COR-L47 (cell line): ENCODE measurements around the gene TSEN54.

Experiments used
- DNase-seq: peaks from one replicate; lab custom pipeline; 2025; lab: John Stamatoyannopoulos, UW

Gene TSEN54

GRCh38 chr17:75504347-75505151 is 11.8 kb upstream of the TSEN54 start:
- DNase-seq = no peak

- DNase-seq = no peak
These were observed 11.2 kb upstream of the TSEN54 start for GRCh38 chr17:75505152-75505409.

GRCh38 chr17:75505640-75506039 is 10.7 kb upstream of the TSEN54 start:
- DNase-seq = no peak

- no peak for DNase-seq
These were observed 10.2 kb upstream of the TSEN54 start for GRCh38 chr17:75506134-75506533.

GRCh38 chr17:75506888-75507287 is 9.4 kb upstream of the TSEN54 start:
- DNase-seq = no peak

- DNase-seq = no peak
These were observed 8.3 kb upstream of the TSEN54 start for GRCh38 chr17:75507733-75508719.

GRCh38 chr17:75508931-75509361 is 7.4 kb upstream of the TSEN54 start:
- DNase-seq = peak; percentile 18

- no peak for DNase-seq
These were observed 6.6 kb upstream of the TSEN54 start for GRCh38 chr17:75509528-75510258.

GRCh38 chr17:75511270-75511609 is 5.1 kb upstream of the TSEN54 start:
- DNase-seq = no peak

- no peak for DNase-seq
These were observed 4.4 kb upstream of the TSEN54 start for GRCh38 chr17:75511610-75512575.

- no peak for DNase-seq
These were observed 3.2 kb upstream of the TSEN54 start for GRCh38 chr17:75512926-75513640.

GRCh38 chr17:75513641-75514000 is 2.7 kb upstream of the TSEN54 start:
- DNase-seq = no peak

GRCh38 chr17:75514299-75514918 is 1.9 kb upstream of the TSEN54 start:
- DNase-seq = no peak

GRCh38 chr17:75514919-75515495 is 1.3 kb upstream of the TSEN54 start:
- DNase-seq = no peak

GRCh38 chr17:75515496-75516254 is 653 bp upstream of the TSEN54 start, which contains the start of gene CASKIN2:
Gene CASKIN2 (minus strand): TSS chr17:75515537. CDS start chr17:75513804, 1,733 bp downstream.
- peak; percentile 87 for DNase-seq

- no peak for DNase-seq
These were observed 430 bp downstream of the TSEN54 start for GRCh38 chr17:75516619-75517296.

GRCh38 chr17:75517297-75517865 is 1.1 kb downstream of the TSEN54 start:
- no peak for DNase-seq

GRCh38 chr17:75518201-75518600 is 1.9 kb downstream of the TSEN54 start:
- no peak for DNase-seq
